NCI-H1092 treated with DMSO at 0.1 percent for 48 hours (cell line): Measurements from ENCODE around the gene STH.

Experiments used
- DNase-seq: peaks from one replicate; lab custom pipeline; 2025; lab: John Stamatoyannopoulos, UW

STH gene

DNA sequence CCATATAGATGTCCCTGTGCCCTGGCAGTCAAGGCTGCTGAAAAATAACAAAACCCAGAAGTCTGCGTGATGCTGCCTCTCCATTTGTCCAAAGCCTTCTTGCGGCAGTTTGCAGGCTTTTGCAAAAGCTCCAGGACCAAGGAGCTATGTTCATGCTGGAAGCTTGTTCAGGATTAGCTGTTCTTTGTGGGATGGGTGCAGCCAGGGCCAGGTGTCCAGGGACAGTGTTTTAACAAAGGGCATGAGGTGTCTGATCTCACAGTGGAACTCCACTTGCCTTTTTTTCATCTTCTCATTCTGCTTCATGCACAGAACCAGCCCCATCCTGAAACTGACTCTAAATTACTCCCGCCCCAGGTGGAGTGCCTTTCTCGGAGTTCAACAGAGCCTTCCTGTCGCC, 31.7 kb upstream of the STH start:
- DNase-seq: no peak

DNA sequence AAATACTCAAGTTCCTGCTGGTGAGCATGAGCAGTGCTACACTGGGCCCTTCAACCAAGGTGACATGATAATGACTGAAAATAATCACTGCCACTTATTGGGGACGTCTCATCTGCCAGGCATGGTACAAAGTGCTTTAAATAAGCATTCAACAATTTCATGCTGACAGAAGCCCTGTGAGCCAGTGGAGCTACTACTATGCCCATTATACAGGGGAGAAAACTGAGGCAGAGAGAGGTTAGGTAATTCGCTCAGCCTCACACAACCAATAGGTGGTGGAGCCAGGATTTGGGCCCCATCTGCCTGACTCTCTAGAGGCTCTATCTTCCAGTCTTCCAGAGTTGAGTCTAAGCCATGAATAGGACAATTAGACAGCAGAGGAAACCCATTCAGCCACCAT, 30.3 kb upstream of the STH start:
- DNase-seq: no peak

DNA sequence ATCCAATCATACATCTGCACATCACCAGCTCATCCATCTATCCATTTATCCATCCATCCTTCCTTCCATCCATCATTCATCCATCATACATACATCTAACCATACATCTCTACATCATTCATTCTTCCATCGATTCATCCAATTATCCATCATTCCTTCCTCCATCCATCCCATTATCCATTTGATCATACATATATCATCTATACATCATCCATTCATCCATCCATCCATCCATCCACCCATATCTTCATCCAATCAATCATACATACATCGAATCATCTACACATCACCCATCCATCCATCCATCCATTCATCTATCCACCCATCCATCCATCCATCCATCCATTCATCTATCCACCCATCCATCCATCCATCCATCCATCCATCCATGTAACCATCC, 29.3 kb upstream of the STH start:
- DNase-seq: no peak

DNA sequence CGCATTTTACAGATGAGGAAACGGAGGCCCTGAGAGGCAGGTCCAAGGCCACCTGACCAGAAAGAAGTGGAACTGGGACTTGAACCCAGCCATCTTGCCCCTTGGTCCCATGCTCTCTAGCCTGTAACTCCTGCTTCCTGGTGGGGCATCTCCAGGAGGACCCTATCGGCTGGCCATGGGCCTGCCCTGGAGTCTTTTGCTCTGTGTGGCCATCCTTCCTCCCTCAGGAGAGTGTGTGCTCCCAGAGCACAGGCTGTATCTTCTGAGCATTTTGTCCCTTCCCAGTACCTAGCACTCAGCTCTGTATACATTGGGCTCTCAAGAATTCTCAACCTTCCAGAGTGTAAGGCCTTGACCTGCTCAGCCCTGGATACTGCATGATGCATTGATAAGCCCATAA, 28.4 kb upstream of the STH start:
- no peak for DNase-seq

DNA sequence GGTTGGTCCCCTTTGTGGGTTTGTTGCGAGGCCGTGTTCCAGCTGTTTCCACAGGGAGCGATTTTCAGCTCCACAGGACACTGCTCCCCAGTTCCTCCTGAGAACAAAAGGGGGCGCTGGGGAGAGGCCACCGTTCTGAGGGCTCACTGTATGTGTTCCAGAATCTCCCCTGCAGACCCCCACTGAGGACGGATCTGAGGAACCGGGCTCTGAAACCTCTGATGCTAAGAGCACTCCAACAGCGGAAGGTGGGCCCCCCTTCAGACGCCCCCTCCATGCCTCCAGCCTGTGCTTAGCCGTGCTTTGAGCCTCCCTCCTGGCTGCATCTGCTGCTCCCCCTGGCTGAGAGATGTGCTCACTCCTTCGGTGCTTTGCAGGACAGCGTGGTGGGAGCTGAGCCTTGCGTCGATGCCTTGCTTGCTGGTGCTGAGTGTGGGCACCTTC, 27.3 kb upstream of the STH start:
- DNase-seq: no peak

DNA sequence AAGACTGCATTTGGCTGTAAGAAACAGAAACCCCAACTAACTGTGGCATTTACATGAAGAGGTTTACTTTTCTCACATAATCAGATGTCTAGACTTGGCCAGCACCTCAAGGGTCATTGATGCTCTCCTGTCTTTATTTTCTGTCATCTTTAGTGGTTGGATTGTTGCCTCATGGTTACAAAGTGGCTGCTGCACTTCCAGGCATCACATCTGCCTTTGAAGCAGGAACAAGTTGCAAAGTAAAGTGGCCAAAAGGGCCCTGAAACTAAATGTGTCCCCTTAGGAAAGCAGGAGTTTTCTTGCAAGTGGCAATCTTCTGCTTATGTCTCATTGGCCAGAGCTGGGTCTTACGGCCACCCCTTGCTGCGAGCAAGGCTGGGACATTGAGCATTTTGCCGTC, 26.5 kb upstream of the STH start:
- DNase-seq: no peak

DNA sequence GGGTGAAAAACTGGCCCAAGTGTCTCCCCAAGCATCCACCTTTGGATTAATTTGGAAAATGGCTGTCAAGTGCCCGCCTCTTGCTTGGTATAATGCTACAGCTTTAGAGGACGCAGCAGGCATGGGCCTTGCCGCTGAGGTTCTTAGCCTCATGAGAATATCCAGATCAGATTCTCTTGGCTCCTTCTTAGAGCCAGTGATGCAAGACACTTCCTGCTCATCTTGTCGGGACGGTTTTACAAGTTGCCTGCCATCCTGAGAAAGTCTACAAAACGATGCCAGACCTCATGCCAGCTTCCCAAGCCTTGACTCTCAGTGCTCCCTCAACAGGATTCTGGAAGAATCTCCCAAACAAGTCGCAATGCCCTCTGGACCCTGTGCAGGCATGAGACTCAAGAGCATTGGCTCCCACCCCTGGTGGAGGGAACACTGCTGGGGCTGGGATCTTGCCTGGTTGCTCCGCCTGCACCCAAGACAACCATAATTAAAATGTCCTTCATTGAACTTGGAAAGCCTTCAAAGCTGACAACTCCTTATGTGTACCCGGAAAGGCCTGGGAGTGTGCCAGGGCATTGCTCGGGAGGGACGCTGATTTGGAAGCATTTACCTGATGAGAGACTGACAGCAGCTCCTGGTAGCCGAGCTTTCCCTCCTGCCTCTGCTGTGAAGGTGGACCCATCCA, 25.8 kb upstream of the STH start:
- no peak for DNase-seq

DNA sequence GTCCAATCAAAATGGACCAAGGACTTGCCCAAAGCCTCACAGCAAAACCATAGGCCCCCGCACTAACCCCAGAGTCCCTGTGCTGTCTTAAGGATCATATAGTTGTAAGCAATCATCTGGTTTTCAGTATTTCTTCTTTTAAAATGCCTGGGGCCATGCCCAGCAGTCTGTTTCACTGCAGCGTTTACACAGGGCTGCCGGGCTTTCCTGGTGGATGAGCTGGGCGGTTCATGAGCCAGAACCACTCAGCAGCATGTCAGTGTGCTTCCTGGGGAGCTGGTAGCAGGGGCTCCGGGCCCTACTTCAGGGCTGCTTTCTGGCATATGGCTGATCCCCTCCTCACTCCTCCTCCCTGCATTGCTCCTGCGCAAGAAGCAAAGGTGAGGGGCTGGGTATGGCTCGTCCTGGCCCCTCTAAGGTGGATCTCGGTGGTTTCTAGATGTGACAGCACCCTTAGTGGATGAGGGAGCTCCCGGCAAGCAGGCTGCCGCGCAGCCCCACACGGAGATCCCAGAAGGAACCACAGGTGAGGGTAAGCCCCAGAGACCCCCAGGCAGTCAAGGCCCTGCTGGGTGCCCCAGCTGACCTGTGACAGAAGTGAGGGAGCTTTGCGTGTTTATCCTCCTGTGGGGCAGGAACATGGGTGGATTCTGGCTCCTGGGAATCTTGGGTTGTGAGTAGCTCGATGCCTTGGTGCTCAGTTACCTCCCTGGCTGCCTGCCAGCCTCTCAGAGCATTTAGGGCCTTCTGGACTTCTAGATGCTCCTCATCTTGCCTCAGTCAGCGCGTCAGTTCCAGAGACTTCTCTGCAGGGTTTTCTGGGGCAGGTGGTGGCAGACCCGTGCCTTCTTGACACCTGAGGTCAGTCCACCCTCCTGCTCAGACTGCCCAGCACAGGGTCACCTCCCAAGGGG, 24.8 kb upstream of the STH start:
- DNase-seq: no peak

DNA sequence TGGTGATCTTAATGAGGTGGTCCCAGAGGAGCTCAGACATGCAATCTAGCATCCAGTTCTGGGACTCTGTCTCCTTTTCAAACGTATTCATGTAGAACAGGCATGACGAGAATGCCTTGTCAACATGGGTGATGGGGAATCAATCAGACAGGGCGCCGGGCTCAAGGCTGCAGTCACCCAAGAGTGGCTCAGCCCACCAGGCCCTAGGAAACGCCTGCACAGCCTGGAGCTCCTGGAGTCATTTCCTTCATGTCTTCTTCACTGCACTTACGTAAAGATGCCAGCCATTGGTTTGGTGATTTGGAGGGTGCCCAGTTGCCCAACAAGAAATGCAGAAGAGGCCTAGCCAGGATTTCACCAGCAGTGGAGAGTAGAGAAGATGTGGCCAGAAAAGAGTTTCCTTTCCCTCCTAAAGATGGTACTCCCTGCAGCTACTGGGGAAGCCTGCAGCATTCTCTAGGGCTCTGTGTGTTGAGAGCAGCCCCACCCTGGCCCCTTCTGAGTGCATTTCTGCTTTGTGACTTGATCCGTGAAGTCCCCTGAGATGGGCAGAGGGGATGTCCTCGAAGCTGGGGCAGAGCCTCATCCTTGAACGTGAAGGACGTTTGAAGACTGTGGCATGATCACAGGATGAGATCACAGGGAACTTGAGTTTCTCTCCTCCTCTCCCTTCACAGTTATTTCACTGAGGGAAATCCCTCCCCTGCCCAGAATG, 24.0 kb upstream of the STH start:
- no peak for DNase-seq

DNA sequence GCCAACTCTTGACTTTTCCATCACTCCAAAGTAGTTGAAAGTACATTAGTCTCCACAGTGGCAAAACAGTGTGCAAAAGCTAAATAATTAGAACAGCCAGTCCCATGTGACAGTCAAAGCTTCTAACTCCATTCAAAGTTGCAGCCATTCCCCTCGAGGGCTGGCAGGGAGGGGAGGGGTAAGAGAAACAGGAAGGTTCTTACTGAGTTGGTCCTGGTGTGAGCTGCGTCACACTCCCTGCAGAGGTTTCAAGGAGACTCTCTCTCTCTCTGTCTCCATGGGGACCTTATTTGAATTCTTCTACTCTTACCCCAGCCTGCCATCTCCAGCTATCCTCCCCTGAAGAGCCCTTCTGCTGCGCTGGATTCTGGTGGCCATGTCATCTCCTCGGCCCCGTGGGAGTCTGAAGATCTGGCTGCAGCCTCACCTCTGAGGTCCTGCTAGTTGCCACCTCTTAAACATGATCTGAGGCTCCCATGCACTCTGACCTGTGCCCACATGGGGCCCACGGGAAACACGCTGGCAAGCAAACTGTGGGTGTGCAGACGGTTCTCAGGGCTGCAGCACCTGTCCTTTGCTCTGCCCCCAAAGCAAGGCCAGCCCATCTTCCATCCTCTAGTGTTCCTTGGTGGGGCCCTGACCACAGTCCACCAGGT, 23.3 kb upstream of the STH start:
- DNase-seq: no peak

DNA sequence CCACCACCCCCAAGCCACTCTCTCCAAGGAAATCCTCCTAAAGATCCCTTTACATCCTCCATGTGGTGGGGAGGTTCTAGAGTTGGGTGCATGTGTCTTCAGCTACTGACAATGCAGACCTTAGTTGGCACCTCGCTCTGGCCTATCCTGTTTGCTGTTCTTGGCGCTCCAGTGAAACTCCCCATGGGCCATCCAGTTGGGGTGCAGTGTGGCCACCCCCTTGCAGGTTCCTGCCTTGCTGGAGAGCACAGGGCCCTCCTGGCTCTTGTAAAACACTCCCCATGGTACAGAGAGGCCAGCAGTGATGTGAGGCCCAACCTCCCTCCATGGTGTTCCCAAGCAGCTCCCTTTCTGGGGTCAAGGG, 22.7 kb upstream of the STH start:
- no peak for DNase-seq

DNA sequence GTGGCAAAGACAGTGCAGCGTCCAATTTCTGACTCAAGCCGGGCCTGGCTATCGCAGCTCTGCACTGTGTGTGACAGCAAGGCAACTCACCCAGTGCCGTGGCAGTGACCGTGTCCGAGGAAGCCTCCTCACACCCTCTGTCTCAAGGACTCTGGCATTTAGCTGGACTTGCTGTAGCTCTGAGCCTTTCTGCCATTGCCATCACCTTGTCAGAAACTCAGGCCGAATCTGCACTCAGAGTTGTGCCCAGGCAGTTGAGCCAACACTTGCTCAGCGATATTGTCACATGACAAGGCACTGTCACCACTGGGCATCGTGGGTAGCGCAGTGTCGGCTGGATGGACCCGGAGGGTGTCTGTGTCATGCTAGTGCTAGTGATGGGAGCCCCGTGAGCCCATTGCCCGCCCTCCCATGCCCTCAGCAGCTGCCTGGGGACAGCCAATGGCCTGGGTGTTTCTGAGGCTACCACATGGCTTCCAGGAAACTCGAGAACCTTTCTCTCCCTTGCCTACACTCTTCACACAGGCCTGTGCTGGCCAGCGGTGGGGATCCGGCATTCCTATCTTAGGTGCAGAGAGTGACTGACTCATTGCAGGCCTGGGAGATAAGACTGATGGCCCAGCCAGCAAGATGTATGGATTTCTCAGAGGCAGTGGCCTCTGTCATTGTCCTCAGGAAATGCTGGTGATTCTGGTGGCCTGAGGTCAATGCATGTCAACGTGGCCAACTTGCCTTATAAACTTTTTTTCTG, 22.1 kb upstream of the STH start:
- DNase-seq: no peak

DNA sequence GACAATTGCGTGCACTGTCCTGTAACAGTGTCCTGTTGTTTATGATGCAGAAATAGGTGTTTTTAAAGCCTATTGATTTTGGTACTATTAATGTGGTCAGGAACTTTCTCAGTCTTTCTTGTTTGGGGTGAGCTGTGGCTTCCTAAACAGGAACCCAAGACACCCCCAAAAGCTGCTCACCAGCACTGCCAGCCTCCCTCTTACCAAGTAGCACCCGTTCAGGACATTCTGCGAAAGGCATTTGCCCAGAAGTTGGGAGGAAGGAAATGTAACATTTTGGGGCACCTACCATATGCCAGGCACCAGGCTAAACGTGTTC, 21.6 kb upstream of the STH start:
- DNase-seq: no peak

DNA sequence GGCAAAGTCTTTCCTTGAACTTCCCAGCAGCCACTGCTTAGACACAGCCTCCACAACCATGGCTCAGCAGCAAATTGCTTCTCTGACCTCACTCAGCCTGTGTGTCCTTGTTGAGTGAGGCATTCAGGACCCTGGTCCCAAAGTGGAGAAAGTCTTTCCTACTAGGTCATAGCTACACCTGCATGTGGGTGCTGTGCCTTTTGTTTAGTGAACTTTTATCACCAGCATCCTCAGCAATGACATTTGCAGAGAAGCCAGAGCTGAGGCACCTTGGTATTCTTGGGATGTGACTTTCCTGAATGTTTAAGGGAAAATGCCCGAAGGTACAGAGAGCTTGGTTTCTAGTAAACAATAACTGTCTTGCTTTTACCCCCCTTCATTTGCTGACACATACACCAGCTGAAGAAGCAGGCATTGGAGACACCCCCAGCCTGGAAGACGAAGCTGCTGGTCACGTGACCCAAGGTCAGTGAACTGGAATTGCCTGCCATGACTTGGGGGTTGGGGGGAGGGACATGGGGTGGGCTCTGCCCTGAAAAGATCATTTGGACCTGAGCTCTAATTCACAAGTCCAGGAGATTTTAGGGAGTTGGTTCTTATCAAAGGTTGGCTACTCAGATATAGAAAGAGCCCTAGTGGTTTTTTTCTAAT, 20.9 kb upstream of the STH start:
- no peak for DNase-seq

DNA sequence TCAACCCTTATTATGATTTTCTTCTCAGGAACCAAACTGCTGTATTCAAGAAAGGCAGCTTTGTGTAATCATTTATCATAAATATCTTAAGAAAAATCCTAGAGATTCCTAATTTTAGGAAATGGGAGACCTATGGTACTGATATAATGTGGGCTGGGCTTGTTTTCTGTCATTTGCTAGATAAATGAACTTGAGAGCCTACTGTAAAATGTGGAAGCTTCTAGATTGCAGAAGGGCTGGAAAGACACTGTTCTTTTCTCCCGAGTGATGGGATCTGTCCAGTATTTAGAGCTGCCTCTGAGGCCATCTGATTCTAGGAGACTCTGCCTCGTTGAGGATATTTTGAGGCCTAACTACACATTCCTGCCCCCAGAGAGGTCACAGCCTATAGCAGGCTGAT, 19.9 kb upstream of the STH start:
- no peak for DNase-seq

DNA sequence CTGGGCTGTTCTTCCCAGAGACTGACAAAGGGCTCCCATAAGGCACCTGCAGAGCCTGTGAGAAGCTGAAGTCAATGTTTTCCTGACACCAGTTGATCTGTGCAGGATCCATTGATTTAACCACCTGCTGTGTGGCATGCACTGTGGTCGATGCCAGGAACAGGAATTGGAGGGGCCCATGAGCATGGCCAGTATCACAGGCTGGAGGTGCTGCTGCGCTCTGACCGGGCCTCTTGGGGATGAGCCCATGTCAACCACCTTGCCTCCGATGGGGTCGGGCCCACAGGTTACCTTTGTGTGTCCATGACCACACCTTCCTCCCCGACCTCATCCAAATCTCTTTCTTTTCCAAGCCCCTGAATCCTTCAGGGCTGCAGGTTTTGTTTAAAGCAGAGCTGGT, 18.2 kb upstream of the STH start:
- no peak for DNase-seq

DNA sequence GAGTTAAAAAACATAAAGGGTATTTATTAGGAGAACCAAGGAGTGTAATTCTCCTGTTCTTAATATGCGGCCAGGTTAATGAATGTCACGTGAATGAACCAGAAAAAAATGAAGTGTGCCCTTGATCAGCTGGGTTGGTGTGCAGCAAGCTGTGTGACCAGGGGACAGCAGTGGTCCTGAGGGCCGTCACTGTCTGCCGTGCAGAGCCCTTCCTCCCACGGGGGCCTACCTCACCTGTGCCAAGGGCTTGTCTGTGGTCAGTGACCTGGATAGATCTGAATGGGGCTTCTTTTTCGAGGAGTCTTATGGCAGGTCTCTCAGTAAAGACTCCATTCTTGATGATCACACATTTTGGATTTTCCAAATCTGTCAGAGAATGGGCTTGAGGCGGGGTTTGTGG, 17.7 kb upstream of the STH start:
- DNase-seq: no peak

DNA sequence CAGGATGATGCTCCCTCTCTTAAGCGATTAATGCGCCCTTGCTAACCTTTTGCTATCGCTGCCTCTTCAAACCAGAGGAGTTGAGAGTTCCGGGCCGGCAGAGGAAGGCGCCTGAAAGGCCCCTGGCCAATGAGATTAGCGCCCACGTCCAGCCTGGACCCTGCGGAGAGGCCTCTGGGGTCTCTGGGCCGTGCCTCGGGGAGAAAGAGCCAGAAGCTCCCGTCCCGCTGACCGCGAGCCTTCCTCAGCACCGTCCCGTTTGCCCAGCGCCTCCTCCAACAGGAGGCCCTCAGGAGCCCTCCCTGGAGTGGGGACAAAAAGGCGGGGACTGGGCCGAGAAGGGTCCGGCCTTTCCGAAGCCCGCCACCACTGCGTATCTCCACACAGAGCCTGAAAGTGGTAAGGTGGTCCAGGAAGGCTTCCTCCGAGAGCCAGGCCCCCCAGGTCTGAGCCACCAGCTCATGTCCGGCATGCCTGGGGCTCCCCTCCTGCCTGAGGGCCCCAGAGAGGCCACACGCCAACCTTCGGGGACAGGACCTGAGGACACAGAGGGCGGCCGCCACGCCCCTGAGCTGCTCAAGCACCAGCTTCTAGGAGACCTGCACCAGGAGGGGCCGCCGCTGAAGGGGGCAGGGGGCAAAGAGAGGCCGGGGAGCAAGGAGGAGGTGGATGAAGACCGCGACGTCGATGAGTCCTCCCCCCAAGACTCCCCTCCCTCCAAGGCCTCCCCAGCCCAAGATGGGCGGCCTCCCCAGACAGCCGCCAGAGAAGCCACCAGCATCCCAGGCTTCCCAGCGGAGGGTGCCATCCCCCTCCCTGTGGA, 16.0 kb upstream of the STH start:
- no peak for DNase-seq

DNA sequence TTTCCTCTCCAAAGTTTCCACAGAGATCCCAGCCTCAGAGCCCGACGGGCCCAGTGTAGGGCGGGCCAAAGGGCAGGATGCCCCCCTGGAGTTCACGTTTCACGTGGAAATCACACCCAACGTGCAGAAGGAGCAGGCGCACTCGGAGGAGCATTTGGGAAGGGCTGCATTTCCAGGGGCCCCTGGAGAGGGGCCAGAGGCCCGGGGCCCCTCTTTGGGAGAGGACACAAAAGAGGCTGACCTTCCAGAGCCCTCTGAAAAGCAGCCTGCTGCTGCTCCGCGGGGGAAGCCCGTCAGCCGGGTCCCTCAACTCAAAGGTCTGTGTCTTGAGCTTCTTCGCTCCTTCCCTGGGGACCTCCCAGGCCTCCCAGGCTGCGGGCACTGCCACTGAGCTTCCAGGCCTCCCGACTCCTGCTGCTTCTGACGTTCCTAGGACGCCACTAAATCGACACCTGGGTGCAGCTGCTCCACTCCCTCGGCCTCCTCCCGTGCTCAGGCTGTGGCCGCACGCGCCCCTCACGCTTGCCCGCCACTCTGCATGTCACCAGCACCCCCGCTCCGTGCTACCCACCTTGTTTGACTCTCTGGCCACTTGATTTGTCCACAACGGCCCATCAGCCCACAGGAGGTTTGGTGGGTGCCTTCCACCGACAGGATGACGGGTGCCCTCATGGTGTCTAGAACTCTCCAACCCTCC, 15.3 kb upstream of the STH start:
- DNase-seq: no peak

DNA sequence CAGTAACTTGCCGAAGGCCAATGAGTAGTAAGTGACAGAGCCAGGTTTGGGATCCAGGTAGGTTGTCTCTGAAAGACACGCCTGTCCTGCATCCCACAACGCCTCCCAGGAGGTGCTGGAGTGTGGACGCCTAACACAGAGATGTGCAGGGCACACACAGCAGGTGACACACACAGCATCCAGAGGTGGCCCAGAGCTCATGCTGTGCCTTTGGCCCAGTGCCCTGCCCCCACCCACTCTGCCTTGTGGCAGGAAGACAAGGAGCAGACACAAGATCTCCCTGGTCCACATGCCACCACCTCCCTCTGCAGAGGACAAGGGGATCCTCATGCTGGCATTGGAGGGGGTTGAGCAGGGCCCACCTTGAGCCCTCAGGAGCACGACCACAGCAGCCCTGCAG, 14.7 kb upstream of the STH start:
- DNase-seq: no peak
